Testis (tissue), 3 donors: ENCODE data around the gene MTCL1. TPM values are rescaled to one million over a fixed set of nuclear protein-coding genes. Genes with fewer than 3 reads are reported as not detected.

ENCODE experiments used
- DNase-seq: peaks from one replicate; pipeline ENCODE4 v3.0.0-alpha.2; 2019
- H3K27ac ChIP-seq, 2 donors: fragments of 200-600 bp; sonication (generic); one replicate each; pipeline ENCODE4 v1.5.1; 2019
- H3K27me3 ChIP-seq: fragments of 200-600 bp; sonication (generic); one replicate; pipeline ENCODE4 v1.5.1; 2019
- H3K36me3 ChIP-seq: fragments of 200-600 bp; sonication (generic); one replicate; pipeline ENCODE4 v1.5.1; 2017; ENCODE audit warnings: low read depth; ENCODE audit errors: missing control alignments
- H3K4me1 ChIP-seq: fragments of 200-600 bp; sonication (generic); one replicate; pipeline ENCODE4 v1.5.1; 2019
- H3K4me3 ChIP-seq, 2 donors: fragments of 200-600 bp; sonication (generic); one replicate each; pipeline ENCODE4 v1.5.1; 2017 to 2019
- H3K9me3 ChIP-seq: fragments of 200-600 bp; sonication (generic); one replicate; pipeline ENCODE4 v1.5.1; 2017
- CTCF ChIP-seq, 3 experiments: fragments of 450-650 bp in 2 of 3; fragments of 200-600 bp in 1 of 3; sonication (generic) in 1 of 3; IDR thresholded peaks; one replicate each; pipeline ENCODE4 v1.5.1; 2016 to 2019; ENCODE audit warnings: antibody characterized with exemption in 3 of 3, mild to moderate bottlenecking in 2 of 3, moderate library complexity in 1 of 3
- POLR2A ChIP-seq: fragments of 450-650 bp; IDR thresholded peaks from one replicate; pipeline ENCODE4 v1.6.1; 2017; ENCODE audit warnings: antibody characterized with exemption, mild to moderate bottlenecking, moderate library complexity
- WGBS, 2 donors: methylation state at CpG; one replicate each; pipeline ENCODE4 v1.1.5; 2018; 5-methylcytosine and 5-hydroxymethylcytosine counted together
- intact Hi-C: fragments of 100-400 bp; cut with DNase I; formaldehyde crosslinking; loops from one replicate; pipeline ENCODE4 v1.15.1; 2023; ENCODE audit warnings: low total_unique reads
- polyA plus RNA-seq: library from polyadenylated mRNA; stranded (reverse); fragments of 350-450 nt; fragmentation: Illumina TruSeq; extraction: RNeasy Lipid Tissue Mini Kit (QIAGEN cat#74804); gene quantifications from one replicate; pipeline ENCODE4 v1.2.3, GENCODE V29; 2014; ENCODE audit warnings: low read depth, low replicate concordance; ENCODE audit not compliant: insufficient read depth
- small RNA-seq, 2 donors: library from RNA; depleted of rRNA; stranded (forward); fragments of <200 nt; gene quantifications; one replicate each; pipeline ENCODE3, GENCODE V24; 2016
- total RNA-seq, 2 donors: library from RNA; depleted of rRNA; stranded (reverse); fragments of >200 nt; gene quantifications; one replicate each; pipeline ENCODE4 v1.2.3, GENCODE V29; 2016

The MTCL1 gene
- total and polyA plus RNA-seq, 3 donors from 2014 or later, result 27.5 to 139 (median 95.8) TPM

- no peak overlapping the region for H3K4me3 ChIP-seq
- no peak for DNase-seq
- WGBS, 2 donors, result 75 to 81% methylated on average over 5 of the region's 5 CpGs
- H3K27ac ChIP-seq, result no peak overlapping the region
- no peaks in the 10 kb centered on the region for H3K4me1 ChIP-seq
- intact Hi-C loops, result no loop called here
- no peak for TF ChIP-seq POLR2A
- no peak for TF ChIP-seq CTCF (IDR thresholded peaks at IDR 0.05)
- H3K9me3 ChIP-seq, result no peaks in the 10 kb centered on the region
- H3K27me3 ChIP-seq, result no peaks in the 10 kb centered on the region
- no peaks in the 10 kb centered on the region for H3K36me3 ChIP-seq
Measured at GRCh38 chr18:8876887-8877286, 171.5 kb downstream of the MTCL1 start.

GRCh38 chr18:8881103-8881502 lies 175.7 kb downstream of the MTCL1 start:
- TF ChIP-seq POLR2A, result no peak
- TF ChIP-seq CTCF (IDR thresholded peaks at IDR 0.05), result no peak
- Histone ChIP-seq H3K4me3 (no peak overlapping the region), H3K36me3 (no peaks in the 10 kb centered on the region), H3K4me1 (no peaks in the 10 kb centered on the region), H3K9me3 (no peaks in the 10 kb centered on the region), H3K27me3 (no peaks in the 10 kb centered on the region), H3K27ac (no peak overlapping the region)
- no peak for DNase-seq
- intact Hi-C loops, result no loop called here
- WGBS, 2 donors, result 94 to 97% methylated on average over 1 of the region's 1 CpG

Small RNA genes lying within 50 kb of the gene (small RNA-seq; reads per million reads assigned to genes)
- gene RF00019, result 0 reads per million in 2 donors

Other genes with a start within 250 kb of the MTCL1 start
- gene RAB12, start 96.1 kb upstream of the MTCL1 start, total RNA-seq, result 10 to 100 TPM; 39.8 to 52.0 TPM
- 28.0 TPM for gene RAB12, start 96.1 kb upstream of the MTCL1 start, polyA plus RNA-seq